ENCODE data around the gene ACP6.

DNA sequence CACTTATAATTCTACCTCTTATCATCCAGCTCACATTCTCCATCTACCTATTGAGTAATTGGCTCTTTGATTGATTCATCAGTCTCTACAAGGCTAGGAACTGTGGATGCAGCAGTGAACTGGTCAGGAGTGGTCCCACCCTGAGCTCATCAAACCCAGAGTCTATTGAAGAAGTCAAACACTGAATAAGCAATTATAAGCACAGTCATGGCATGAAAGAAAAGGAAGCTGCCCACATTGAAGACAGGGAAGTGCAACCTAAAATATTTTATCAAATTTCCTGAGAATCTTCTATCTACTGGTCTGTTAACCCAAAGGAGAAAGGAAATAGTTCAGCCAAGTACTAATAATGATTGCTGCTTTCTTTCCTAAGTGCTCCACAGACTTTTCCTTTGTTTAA, 35.7 kb downstream of the ACP6 start:
- no peak for TF ChIP-seq JUN (CRISPR knock-in tag; IDR thresholded peaks at IDR 0.05)
- no peak for TF ChIP-seq NR3C1 (CRISPR knock-in tag; conservative IDR thresholded peaks at IDR 0.05; ENCODE audit: low read depth)
- no peak for TF ChIP-seq CTCF (IDR thresholded peaks at IDR 0.05)
- TF ChIP-seq, protein P1, sequence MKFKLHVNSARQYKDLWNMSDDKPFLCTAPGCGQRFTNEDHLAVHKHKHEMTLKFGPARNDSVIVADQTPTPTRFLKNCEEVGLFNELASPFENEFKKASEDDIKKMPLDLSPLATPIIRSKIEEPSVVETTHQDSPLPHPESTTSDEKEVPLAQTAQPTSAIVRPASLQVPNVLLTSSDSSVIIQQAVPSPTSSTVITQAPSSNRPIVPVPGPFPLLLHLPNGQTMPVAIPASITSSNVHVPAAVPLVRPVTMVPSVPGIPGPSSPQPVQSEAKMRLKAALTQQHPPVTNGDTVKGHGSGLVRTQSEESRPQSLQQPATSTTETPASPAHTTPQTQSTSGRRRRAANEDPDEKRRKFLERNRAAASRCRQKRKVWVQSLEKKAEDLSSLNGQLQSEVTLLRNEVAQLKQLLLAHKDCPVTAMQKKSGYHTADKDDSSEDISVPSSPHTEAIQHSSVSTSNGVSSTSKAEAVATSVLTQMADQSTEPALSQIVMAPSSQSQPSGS (CRISPR knock-in tag; IDR thresholded peaks at IDR 0.05; ENCODE audit: borderline replicate concordance, low read depth), result no peak
- TF ChIP-seq, protein P2, sequence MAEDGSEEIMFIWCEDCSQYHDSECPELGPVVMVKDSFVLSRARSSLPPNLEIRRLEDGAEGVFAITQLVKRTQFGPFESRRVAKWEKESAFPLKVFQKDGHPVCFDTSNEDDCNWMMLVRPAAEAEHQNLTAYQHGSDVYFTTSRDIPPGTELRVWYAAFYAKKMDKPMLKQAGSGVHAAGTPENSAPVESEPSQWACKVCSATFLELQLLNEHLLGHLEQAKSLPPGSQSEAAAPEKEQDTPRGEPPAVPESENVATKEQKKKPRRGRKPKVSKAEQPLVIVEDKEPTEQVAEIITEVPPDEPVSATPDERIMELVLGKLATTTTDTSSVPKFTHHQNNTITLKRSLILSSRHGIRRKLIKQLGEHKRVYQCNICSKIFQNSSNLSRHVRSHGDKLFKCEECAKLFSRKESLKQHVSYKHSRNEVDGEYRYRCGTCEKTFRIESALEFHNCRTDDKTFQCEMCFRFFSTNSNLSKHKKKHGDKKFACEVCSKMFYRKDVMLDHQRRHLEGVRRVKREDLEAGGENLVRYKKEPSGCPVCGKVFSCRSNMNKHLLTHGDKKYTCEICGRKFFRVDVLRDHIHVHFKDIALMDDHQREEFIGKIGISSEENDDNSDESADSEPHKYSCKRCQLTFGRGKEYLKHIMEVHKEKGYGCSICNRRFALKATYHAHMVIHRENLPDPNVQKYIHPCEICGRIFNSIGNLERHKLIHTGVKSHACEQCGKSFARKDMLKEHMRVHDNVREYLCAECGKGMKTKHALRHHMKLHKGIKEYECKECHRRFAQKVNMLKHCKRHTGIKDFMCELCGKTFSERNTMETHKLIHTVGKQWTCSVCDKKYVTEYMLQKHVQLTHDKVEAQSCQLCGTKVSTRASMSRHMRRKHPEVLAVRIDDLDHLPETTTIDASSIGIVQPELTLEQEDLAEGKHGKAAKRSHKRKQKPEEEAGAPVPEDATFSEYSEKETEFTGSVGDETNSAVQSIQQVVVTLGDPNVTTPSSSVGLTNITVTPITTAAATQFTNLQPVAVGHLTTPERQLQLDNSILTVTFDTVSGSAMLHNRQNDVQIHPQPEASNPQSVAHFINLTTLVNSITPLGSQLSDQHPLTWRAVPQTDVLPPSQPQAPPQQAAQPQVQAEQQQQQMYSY (CRISPR knock-in tag; IDR thresholded peaks at IDR 0.05), result no peak
- no peak for TF ChIP-seq PRRX2 (CRISPR knock-in tag; IDR thresholded peaks at IDR 0.05)
- no peak for TF ChIP-seq SMAD4 (CRISPR knock-in tag; IDR thresholded peaks at IDR 0.05)
- TF ChIP-seq, protein P3, sequence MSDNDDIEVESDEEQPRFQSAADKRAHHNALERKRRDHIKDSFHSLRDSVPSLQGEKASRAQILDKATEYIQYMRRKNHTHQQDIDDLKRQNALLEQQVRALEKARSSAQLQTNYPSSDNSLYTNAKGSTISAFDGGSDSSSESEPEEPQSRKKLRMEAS (CRISPR knock-in tag; IDR thresholded peaks at IDR 0.05), result no peak
- no peak for TF ChIP-seq IRF1 (CRISPR knock-in tag; IDR thresholded peaks at IDR 0.05)

Measured in WTC11 (cell line).